Heart left ventricle (tissue), 13 donors: Measurements from ENCODE around the gene FREY1.

Experiments
- CTCF ChIP-seq, 12 donors: fragments of 200-600 bp; sonication (generic) in 4 of 12; IDR thresholded peaks; one replicate each; pipeline versions ENCODE4 v1.5.0 to v1.8.0; 2018 to 2022; ENCODE audit warnings: antibody characterized with exemption in 12 of 12, mild to moderate bottlenecking in 5 of 12
- POLR2A ChIP-seq, 2 donors: fragments of 450-650 bp; IDR thresholded peaks; one replicate each; pipeline ENCODE4 v1.6.1; 2017; ENCODE audit warnings: antibody characterized with exemption in 2 of 2, mild to moderate bottlenecking in 2 of 2, moderate library complexity in 2 of 2
- donor health status: ischemic (EF 13 %, LVEDD 7.1; RV severe dilation, severe dysfunction).
- donor health status: DM: no; HTN: yes; CAD: no.
- donor health status: DM: no; HTN: no; CAD: no.
- donor health status: ischemic (EF 25% LVEDD 6.9; RV normal size, moderate dysfunction).
- donor health status: ischemic (EF 25% LVEDD 5.7; RV mildly dilated, moderate dysfunction).
- donor health status: ischemic (EF 35%, LVEDD 5.7; RV mildly dilated, moderate dysfunction).
- donor health status: nonischemic (EF 11% LVEDD 7.7; RV severe dilation, severe dysfunction).
- donor health status: DM: yes; HTN: yes; CAD: no.
- donor health status: PGD.
- donor health status: ischemic (EF 29% LVEDD 5.4; RV normal size, mild dysfunction).
- donor health status: nonischemic (EF 23%, LVEDD 6.1; RV moderate dilation, normal function).

- TF ChIP-seq POLR2A (IDR thresholded peaks at IDR 0.05) (no peak), CTCF (IDR thresholded peaks at IDR 0.05) (no peak)
These were observed 12.0 kb upstream of the FREY1 start for GRCh38 chr11:45918962-45919675.
